ENCODE measurements around the gene TRAPPC13.

- TF ChIP-seq POLR2A (IDR thresholded peaks at IDR 0.05; ENCODE audit: low read depth, low read length), result no peak
- no peak for TF ChIP-seq TAF1 (IDR thresholded peaks at IDR 0.05; ENCODE audit: borderline replicate concordance, low read depth, low read length)
- TF ChIP-seq POLR2AphosphoS5 (IDR thresholded peaks at IDR 0.05; ENCODE audit: low read depth, low read length), result no peak
These were observed 71.1 kb downstream of the TRAPPC13 start for GRCh38 chr5:65695896-65696295.

Data from GM12892 (cell line).